Measurements from ENCODE around the gene ANKRD63. TPM values are rescaled to one million over a fixed set of nuclear protein-coding genes. Genes with fewer than 3 reads are reported as not detected.
A peak's percentile ranks its signal among the peaks of the same experiment; 100 is the strongest.

Gene ANKRD63
- total and polyA plus RNA-seq, 9 donors = 0.27 TPM; not detected in 8

- H3K27ac ChIP-seq = no peak overlapping the region
- peak; percentile 70 to 87 (median 84) for DNase-seq
- WGBS, 3 donors = 54 to 57% (median 55%) methylated on average over 25 to 26 of the region's 26 CpGs
- no peak overlapping the region for H3K4me3 ChIP-seq
- H3K36me3 ChIP-seq = no peaks in the 10 kb centered on the region
- H3K9me3 ChIP-seq = no peaks in the 10 kb centered on the region
- peak; percentile 12 for TF ChIP-seq POLR2A (IDR thresholded peaks at IDR 0.05)
- TF ChIP-seq CTCF (IDR thresholded peaks at IDR 0.05) = peak; percentile 99 to 100 (median 99)
- no peak for TF ChIP-seq EP300 (IDR thresholded peaks at IDR 0.05)
- H3K27me3 ChIP-seq = no peaks in the 10 kb centered on the region
- intact Hi-C loops (cut with DNase I) = loop anchor here (2.0 to 10.0 kb wide), 7 partner anchors 56 to 230 kb away; partner anchors contain the start of gene BMF (in 1 of the 4)
- peaks cover 3% of the 10 kb centered on the region for H3K4me1 ChIP-seq (ENCODE audit: insufficient read depth)
Measured at GRCh38 chr15:40274350-40275274, 8.3 kb downstream of the ANKRD63 start.

GRCh38 chr15:40273428-40273827 is 9.4 kb downstream of the ANKRD63 start:
- Histone ChIP-seq H3K4me1 (ENCODE audit: insufficient read depth) (no peaks in the 10 kb centered on the region), H3K27me3 (no peaks in the 10 kb centered on the region), H3K36me3 (no peaks in the 10 kb centered on the region), H3K27ac (no peak overlapping the region), H3K4me3 (no peak overlapping the region), H3K9me3 (no peaks in the 10 kb centered on the region)
- no peak for DNase-seq
- WGBS, 3 donors = 80 to 92% (median 90%) methylated on average over 9 of the region's 9 CpGs
- intact Hi-C loops (cut with DNase I) = loop anchor here in 3 of 4 donors (2.0 to 10.0 kb wide), 5 partner anchors 56 to 229 kb away; partner anchors contain the start of gene BMF (in 1 of the 3)
- TF ChIP-seq POLR2A (IDR thresholded peaks at IDR 0.05) (no peak), EP300 (IDR thresholded peaks at IDR 0.05) (no peak), CTCF (IDR thresholded peaks at IDR 0.05) (no peak)

- intact Hi-C loops (cut with DNase I) = loop anchor here in 3 of 4 donors (2.0 to 10.0 kb wide), 5 partner anchors 55 to 228 kb away; partner anchors contain the start of gene BMF (in 1 of the 3)
- DNase-seq = no peak
Measured at GRCh38 chr15:40272485-40273056, 10.3 kb downstream of the ANKRD63 start.

More at GRCh38 chr15:40272485-40273056, 10.3 kb downstream of the ANKRD63 start:
- Histone ChIP-seq H3K27me3 (no peaks in the 10 kb centered on the region), H3K4me1 (ENCODE audit: insufficient read depth) (no peaks in the 10 kb centered on the region), H3K36me3 (no peaks in the 10 kb centered on the region), H3K27ac (no peak overlapping the region), H3K9me3 (no peaks in the 10 kb centered on the region), H3K4me3 (no peak overlapping the region)
- 66 to 68% (median 67%) methylated on average over 9 to 20 of the region's 20 CpGs for WGBS, 3 donors
- TF ChIP-seq CTCF (IDR thresholded peaks at IDR 0.05) (no peak), EP300 (IDR thresholded peaks at IDR 0.05) (no peak), POLR2A (IDR thresholded peaks at IDR 0.05) (no peak)

Measured in ovary (tissue), 9 donors.